SK-N-MC (cell line): ENCODE data around the gene SOD1.

Experiments
- DNase-seq: peaks from one replicate; pipeline ENCODE4 v3.0.0-alpha.2; 2011; ENCODE audit warnings: low read depth, low spot score
- H3K27ac ChIP-seq: fragments of 200-600 bp; sonication (generic); 2 replicates; pipeline ENCODE4 v1.5.1; 2016; ENCODE audit warnings: mixed run types
- H3K36me3 ChIP-seq: fragments of 200-600 bp; sonication (generic); 2 replicates; pipeline ENCODE4 v1.6.1; 2017; ENCODE audit warnings: antibody characterized with exemption, low read length, mixed read lengths; ENCODE audit not compliant: insufficient read depth
- H3K4me3 ChIP-seq: fragments of 200-600 bp; sonication (generic); 2 replicates; pipeline ENCODE4 v1.5.1; 2016
- H3K9ac ChIP-seq: fragments of 200-600 bp; sonication (generic); 2 replicates; pipeline ENCODE4 v1.8.0; 2017; ENCODE audit warnings: mixed run types, mixed read lengths; ENCODE audit not compliant: insufficient read length
- H3K9me3 ChIP-seq: fragments of 200-600 bp; sonication (generic); 2 replicates; pipeline ENCODE4 v1.6.1; 2017; ENCODE audit warnings: low read depth, mild to moderate bottlenecking, antibody characterized with exemption, low read length, moderate library complexity, mixed read lengths
- EZH2 ChIP-seq: fragments of 200-600 bp; sonication (generic); IDR thresholded peaks from one replicate; pipeline ENCODE4 v1.6.1; 2017; ENCODE audit warnings: antibody characterized with exemption
- FOXP2 ChIP-seq: optimal IDR thresholded peaks from 2 replicates; pipeline ENCODE3; 2011; ENCODE audit warnings: mild to moderate bottlenecking, moderate library complexity; ENCODE audit not compliant: insufficient read depth; ENCODE audit errors: extremely low read length, control extremely low read depth
- POLR2AphosphoS5 ChIP-seq: IDR thresholded peaks from 2 replicates; pipeline ENCODE4 v1.6.1; 2012; ENCODE audit warnings: mild to moderate bottlenecking, low read depth, low read length, borderline replicate concordance

The SOD1 gene

GRCh38 chr21:31671146-31671716 lies 11.7 kb downstream of the SOD1 start:
- H3K9me3 ChIP-seq = no peaks in the 10 kb centered on the region
- H3K9ac ChIP-seq = no peak overlapping the region
- peak overlapping the region; percentile 43; the same call in 1 of the 2 replicates for H3K27ac ChIP-seq
- DNase-seq = no peak
- TF ChIP-seq POLR2AphosphoS5 (0 out of 2 replicates have a peak, but pooled peaks have one; percentile 12), FOXP2 (no peak)
- no peak overlapping the region for H3K4me3 ChIP-seq
- peaks cover 59% of the 10 kb centered on the region for H3K36me3 ChIP-seq

- Histone ChIP-seq H3K27ac (no peak overlapping the region), H3K36me3 (peaks cover 52% of the 10 kb centered on the region), H3K9me3 (no peaks in the 10 kb centered on the region), H3K4me3 (no peak overlapping the region), H3K9ac (no peak overlapping the region)
- TF ChIP-seq FOXP2 = no peak
- TF ChIP-seq EZH2 = no peak
- no peak for TF ChIP-seq POLR2AphosphoS5
- no peak for DNase-seq
Measured at GRCh38 chr21:31671931-31672330, 12.4 kb downstream of the SOD1 start.

DNA sequence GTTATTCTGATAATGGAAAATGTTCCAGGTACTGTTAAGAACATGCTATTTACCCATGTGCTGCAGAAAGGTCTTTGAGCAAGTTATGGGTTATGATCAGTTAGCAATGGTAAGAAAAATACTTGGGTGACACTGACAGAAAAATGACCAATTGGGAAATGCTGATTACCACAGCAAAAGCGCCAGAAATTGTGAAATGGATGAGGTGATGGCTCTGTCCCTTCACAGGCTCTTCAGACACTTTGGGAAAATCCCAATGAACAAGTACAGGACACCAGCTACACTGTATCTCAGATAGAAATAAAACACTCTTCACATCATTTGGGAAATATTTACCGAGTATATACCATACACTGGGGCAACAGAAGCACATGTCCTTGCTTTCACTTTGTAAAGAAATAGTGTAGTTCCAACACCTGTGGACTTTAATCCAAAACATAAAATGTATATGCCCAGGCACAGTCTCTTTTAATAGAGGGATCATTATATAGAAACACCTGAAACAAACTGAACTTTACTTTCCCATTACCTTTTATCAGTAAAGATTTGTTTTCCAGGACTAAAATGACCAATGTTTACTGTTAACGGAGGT lies 13.9 kb downstream of the SOD1 start:
- Histone ChIP-seq H3K4me3 (no peak overlapping the region), H3K9ac (no peak overlapping the region), H3K9me3 (no peaks in the 10 kb centered on the region), H3K27ac (no peak overlapping the region), H3K36me3 (peaks cover 37% of the 10 kb centered on the region)
- TF ChIP-seq FOXP2 = no peak
- no peak for TF ChIP-seq POLR2AphosphoS5
- TF ChIP-seq EZH2 = no peak
- DNase-seq = no peak

GRCh38 chr21:31675318-31675717 lies 15.8 kb downstream of the SOD1 start:
- Histone ChIP-seq H3K36me3 (peaks cover 33% of the 10 kb centered on the region), H3K4me3 (no peak overlapping the region), H3K9ac (no peak overlapping the region), H3K27ac (no peak overlapping the region), H3K9me3 (no peaks in the 10 kb centered on the region)
- no peak for TF ChIP-seq POLR2AphosphoS5
- TF ChIP-seq FOXP2 = no peak
- TF ChIP-seq EZH2 = no peak
- no peak for DNase-seq

GRCh38 chr21:31675960-31676359 lies 16.5 kb downstream of the SOD1 start:
- no peak overlapping the region for H3K27ac ChIP-seq
- H3K36me3 ChIP-seq = peaks cover 34% of the 10 kb centered on the region
- no peak overlapping the region for H3K4me3 ChIP-seq
- H3K9me3 ChIP-seq = no peaks in the 10 kb centered on the region
- DNase-seq = no peak
- TF ChIP-seq FOXP2 (no peak), EZH2 (no peak), POLR2AphosphoS5 (no peak)
- no peak overlapping the region for H3K9ac ChIP-seq

- DNase-seq = no peak
- TF ChIP-seq POLR2AphosphoS5 = no peak
- TF ChIP-seq FOXP2 = no peak
- no peak for TF ChIP-seq EZH2
- H3K4me3 ChIP-seq = no peak overlapping the region
- H3K9ac ChIP-seq = no peak overlapping the region
- no peak overlapping the region for H3K27ac ChIP-seq
- no peaks in the 10 kb centered on the region for H3K9me3 ChIP-seq
- peaks cover 34% of the 10 kb centered on the region for H3K36me3 ChIP-seq
Measured at GRCh38 chr21:31677047-31677446, 17.6 kb downstream of the SOD1 start.

- no peak for DNase-seq
- no peak overlapping the region for H3K4me3 ChIP-seq
- TF ChIP-seq POLR2AphosphoS5 (no peak), EZH2 (no peak), FOXP2 (no peak)
- peaks cover 46% of the 10 kb centered on the region for H3K36me3 ChIP-seq
- no peak overlapping the region for H3K9ac ChIP-seq
- no peaks in the 10 kb centered on the region for H3K9me3 ChIP-seq
- H3K27ac ChIP-seq = no peak overlapping the region
Measured at GRCh38 chr21:31678478-31678877, 19.0 kb downstream of the SOD1 start.

DNA sequence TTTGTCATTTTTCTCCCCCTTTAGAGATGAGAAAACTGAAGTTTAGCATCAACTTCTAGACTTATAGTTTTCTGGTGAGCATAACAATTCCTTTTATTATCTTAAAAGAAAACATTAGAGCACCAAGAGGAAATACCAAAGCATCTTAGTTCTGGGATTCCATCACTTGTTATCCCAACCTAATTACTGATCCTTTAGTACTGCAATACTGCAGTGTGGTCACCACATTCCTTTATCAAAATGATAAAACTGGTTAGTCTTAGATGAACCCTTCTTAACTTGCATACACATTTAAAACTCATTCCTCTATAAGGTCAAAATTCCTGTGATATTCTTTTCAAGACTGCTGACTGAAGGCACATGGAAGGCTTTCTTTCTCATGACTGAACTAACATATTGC lies 23.1 kb downstream of the SOD1 start:
- Histone ChIP-seq H3K9ac (no peak overlapping the region), H3K36me3 (peaks cover 86% of the 10 kb centered on the region), H3K9me3 (no peaks in the 10 kb centered on the region), H3K4me3 (no peak overlapping the region), H3K27ac (no peak overlapping the region)
- no peak for DNase-seq
- no peak for TF ChIP-seq EZH2
- TF ChIP-seq FOXP2 = no peak
- TF ChIP-seq POLR2AphosphoS5 = no peak

DNA sequence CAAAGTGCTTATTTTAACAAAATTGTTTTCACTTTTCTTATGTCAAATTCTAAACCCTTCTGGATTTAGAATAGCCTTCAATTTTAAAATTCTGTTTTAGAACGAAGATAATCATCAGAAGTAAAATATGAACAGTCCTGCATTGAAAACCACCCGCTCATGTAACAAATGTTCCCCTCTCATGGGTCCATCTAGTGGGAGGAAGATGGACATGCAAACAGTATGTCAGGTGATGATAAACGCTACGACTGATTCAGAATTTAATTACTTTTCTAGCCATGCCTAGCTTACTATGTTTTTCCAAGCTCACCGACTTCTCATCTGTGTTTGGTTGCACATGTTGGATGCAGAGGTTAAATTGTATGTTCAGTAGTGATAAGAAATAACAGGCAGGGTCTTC lies 23.5 kb downstream of the SOD1 start:
- peaks cover 88% of the 10 kb centered on the region for H3K36me3 ChIP-seq
- DNase-seq = no peak
- H3K4me3 ChIP-seq = no peak overlapping the region
- H3K27ac ChIP-seq = no peak overlapping the region
- TF ChIP-seq POLR2AphosphoS5 (no peak), FOXP2 (no peak), EZH2 (no peak)
- H3K9ac ChIP-seq = no peak overlapping the region
- no peaks in the 10 kb centered on the region for H3K9me3 ChIP-seq
